ENCODE measurements around the gene HSD17B8.

HSD17B8 gene

DNA sequence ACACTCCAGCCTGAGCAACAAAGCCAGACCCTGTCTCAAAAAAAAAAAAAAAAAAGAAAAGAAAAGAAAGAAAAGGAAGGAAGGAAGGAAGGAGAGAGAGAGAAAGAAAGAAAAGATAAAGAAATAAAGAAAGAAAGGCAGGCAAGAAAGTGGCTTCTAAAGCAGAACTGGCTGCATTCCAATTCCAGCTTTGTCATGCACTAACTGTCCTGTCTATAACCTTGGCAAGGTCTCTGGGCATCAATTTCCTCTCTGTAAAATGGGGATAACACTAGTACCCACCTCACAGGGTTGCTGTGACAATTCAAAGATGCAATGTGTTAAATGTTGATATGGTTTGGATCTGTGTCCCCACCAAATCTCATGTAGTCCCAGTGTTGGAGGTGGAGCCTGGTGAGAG, 31.9 kb downstream of the HSD17B8 start:
- TF ChIP-seq CREB1 (IDR thresholded peaks at IDR 0.05; ENCODE audit: low read depth) (no peak), CEBPB (IDR thresholded peaks at IDR 0.05) (no peak), TAF1 (IDR thresholded peaks at IDR 0.05; ENCODE audit: low read depth) (no peak), EP300 (IDR thresholded peaks at IDR 0.05; ENCODE audit: borderline replicate concordance) (no peak), TEAD4 (IDR thresholded peaks at IDR 0.05) (no peak), YY1 (IDR thresholded peaks at IDR 0.05; ENCODE audit: low read depth) (no peak), ZBTB7A (IDR thresholded peaks at IDR 0.05; ENCODE audit: low read depth) (no peak), EGR1 (IDR thresholded peaks at IDR 0.05) (no peak), TCF12 (IDR thresholded peaks at IDR 0.05; ENCODE audit: low read depth) (no peak), RAD21 (IDR thresholded peaks at IDR 0.05; ENCODE audit: low read depth) (no peak), FOXM1 (IDR thresholded peaks at IDR 0.05; ENCODE audit: borderline replicate concordance, low read depth) (no peak), NFIC (IDR thresholded peaks at IDR 0.05) (no peak)
- TF ChIP-seq, protein P1, sequence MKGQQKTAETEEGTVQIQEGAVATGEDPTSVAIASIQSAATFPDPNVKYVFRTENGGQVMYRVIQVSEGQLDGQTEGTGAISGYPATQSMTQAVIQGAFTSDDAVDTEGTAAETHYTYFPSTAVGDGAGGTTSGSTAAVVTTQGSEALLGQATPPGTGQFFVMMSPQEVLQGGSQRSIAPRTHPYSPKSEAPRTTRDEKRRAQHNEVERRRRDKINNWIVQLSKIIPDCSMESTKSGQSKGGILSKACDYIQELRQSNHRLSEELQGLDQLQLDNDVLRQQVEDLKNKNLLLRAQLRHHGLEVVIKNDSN (IDR thresholded peaks at IDR 0.05), result no peak
- TF ChIP-seq, protein P2, sequence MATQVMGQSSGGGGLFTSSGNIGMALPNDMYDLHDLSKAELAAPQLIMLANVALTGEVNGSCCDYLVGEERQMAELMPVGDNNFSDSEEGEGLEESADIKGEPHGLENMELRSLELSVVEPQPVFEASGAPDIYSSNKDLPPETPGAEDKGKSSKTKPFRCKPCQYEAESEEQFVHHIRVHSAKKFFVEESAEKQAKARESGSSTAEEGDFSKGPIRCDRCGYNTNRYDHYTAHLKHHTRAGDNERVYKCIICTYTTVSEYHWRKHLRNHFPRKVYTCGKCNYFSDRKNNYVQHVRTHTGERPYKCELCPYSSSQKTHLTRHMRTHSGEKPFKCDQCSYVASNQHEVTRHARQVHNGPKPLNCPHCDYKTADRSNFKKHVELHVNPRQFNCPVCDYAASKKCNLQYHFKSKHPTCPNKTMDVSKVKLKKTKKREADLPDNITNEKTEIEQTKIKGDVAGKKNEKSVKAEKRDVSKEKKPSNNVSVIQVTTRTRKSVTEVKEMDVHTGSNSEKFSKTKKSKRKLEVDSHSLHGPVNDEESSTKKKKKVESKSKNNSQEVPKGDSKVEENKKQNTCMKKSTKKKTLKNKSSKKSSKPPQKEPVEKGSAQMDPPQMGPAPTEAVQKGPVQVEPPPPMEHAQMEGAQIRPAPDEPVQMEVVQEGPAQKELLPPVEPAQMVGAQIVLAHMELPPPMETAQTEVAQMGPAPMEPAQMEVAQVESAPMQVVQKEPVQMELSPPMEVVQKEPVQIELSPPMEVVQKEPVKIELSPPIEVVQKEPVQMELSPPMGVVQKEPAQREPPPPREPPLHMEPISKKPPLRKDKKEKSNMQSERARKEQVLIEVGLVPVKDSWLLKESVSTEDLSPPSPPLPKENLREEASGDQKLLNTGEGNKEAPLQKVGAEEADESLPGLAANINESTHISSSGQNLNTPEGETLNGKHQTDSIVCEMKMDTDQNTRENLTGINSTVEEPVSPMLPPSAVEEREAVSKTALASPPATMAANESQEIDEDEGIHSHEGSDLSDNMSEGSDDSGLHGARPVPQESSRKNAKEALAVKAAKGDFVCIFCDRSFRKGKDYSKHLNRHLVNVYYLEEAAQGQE (IDR thresholded peaks at IDR 0.05; ENCODE audit: low read depth), result no peak
- TF ChIP-seq, protein P3, sequence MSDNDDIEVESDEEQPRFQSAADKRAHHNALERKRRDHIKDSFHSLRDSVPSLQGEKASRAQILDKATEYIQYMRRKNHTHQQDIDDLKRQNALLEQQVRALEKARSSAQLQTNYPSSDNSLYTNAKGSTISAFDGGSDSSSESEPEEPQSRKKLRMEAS (IDR thresholded peaks at IDR 0.05), result no peak

DNA sequence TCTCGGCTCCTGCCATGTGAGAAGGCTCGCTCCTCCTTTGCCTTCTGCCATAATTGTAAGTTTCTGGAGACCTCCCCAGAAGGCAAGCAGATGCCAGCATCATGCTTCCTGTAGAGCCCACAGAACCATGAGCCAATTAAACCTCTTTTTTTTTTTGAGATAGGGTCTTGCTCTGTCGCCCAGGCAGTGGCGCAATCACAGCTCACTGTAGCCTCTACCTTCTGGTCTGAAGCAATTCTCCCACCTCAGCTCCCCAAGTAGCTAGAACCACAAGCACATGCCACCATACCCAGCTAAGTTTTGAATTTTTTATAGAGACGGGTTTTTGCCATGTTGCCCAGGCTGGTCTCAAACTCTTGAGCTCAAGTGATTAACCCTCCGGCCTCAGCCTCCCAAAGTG, 32.4 kb downstream of the HSD17B8 start:
- TF ChIP-seq YY1 (IDR thresholded peaks at IDR 0.05; ENCODE audit: low read depth) (no peak), FOXM1 (IDR thresholded peaks at IDR 0.05; ENCODE audit: borderline replicate concordance, low read depth) (no peak), CREB1 (IDR thresholded peaks at IDR 0.05; ENCODE audit: low read depth) (no peak), EP300 (IDR thresholded peaks at IDR 0.05; ENCODE audit: borderline replicate concordance) (no peak), TCF12 (IDR thresholded peaks at IDR 0.05; ENCODE audit: low read depth) (no peak), TEAD4 (IDR thresholded peaks at IDR 0.05) (no peak), CEBPB (IDR thresholded peaks at IDR 0.05) (no peak), NFIC (IDR thresholded peaks at IDR 0.05) (no peak), ZBTB7A (IDR thresholded peaks at IDR 0.05; ENCODE audit: low read depth) (no peak), TAF1 (IDR thresholded peaks at IDR 0.05; ENCODE audit: low read depth) (no peak), EGR1 (IDR thresholded peaks at IDR 0.05) (no peak), RAD21 (IDR thresholded peaks at IDR 0.05; ENCODE audit: low read depth) (no peak)
- TF ChIP-seq, protein P2 (IDR thresholded peaks at IDR 0.05; ENCODE audit: low read depth), result no peak
- TF ChIP-seq, protein P1 (IDR thresholded peaks at IDR 0.05), result no peak
- TF ChIP-seq, protein P3 (IDR thresholded peaks at IDR 0.05), result no peak

DNA sequence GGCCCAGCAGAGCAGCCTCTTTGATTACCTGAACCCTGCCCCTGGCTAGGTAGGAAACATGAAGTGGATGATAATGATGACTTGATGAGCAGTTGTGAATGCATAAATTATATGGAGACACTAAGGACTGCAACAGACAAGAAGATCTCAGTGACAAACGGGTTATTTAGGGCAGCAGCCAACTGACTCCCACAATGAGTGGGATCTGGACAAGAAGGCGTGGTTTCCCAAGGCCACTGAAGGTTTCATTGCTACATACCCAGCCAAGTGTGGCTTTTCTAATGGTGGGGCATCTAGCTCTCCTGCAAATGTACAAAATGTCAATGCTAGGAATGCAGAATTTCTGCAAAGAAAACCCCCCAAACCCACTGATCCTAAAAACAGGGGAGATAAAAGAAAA, 33.3 kb downstream of the HSD17B8 start:
- TF ChIP-seq, protein P2 (IDR thresholded peaks at IDR 0.05; ENCODE audit: low read depth), result no peak

DNA sequence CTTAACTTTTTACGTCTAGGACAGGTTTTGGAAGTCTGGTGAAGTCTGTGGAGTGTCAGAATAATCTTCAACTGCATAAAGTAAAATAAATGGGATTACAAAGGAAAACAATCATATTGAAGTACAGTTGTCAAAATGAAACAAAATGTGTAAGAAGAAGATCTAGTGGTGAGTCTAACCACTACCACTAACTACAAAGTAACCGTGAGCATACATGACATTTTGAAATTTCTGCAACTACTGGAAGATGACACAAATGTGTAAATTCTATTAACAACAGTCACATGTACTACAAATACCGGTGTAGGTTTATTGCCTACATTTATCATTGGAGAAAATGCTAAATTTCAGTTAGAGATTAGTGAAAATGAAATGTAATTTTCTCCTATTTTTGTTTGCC, 37.5 kb downstream of the HSD17B8 start:
- TF ChIP-seq, protein P1 (IDR thresholded peaks at IDR 0.05), result no peak

DNA sequence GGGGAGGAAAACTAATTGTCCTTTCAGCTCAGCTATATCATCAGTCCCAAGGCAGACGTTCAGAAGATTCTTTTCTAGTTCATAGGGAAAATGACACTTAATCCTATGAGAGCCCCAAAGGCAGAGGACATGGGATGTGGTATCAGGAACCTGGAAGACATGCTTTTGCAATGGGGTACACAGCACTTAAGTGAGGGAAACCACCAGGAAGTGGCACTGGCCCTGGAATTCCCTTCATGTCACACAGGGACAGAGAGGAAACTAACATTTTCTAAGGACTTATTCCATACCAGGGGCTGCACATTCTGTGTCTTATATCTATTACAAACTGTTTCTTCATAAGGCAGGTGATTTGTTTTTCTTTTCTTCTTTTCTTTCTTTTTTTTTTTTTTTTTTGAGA, 39.0 kb downstream of the HSD17B8 start:
- TF ChIP-seq, protein P2 (IDR thresholded peaks at IDR 0.05; ENCODE audit: low read depth), result no peak
- no peak for TF ChIP-seq CREB1 (IDR thresholded peaks at IDR 0.05; ENCODE audit: low read depth)
- no peak for TF ChIP-seq FOXM1 (IDR thresholded peaks at IDR 0.05; ENCODE audit: borderline replicate concordance, low read depth)
- TF ChIP-seq, protein P1 (IDR thresholded peaks at IDR 0.05), result no peak
- TF ChIP-seq CEBPB (IDR thresholded peaks at IDR 0.05), result no peak
- TF ChIP-seq EP300 (IDR thresholded peaks at IDR 0.05; ENCODE audit: borderline replicate concordance), result no peak
- TF ChIP-seq TAF1 (IDR thresholded peaks at IDR 0.05; ENCODE audit: low read depth), result no peak
- TF ChIP-seq ZBTB7A (IDR thresholded peaks at IDR 0.05; ENCODE audit: low read depth), result no peak
- TF ChIP-seq EGR1 (IDR thresholded peaks at IDR 0.05), result no peak
- TF ChIP-seq YY1 (IDR thresholded peaks at IDR 0.05; ENCODE audit: low read depth), result no peak
- TF ChIP-seq TCF12 (IDR thresholded peaks at IDR 0.05; ENCODE audit: low read depth), result no peak
- no peak for TF ChIP-seq RAD21 (IDR thresholded peaks at IDR 0.05; ENCODE audit: low read depth)
